Hepatocyte (in vitro differentiated cells): Measurements from ENCODE around the gene PPIF. TPM values are rescaled to one million over a fixed set of nuclear protein-coding genes. Genes with fewer than 3 reads are reported as not detected.

ENCODE experiments used
- DNase-seq: peaks from one replicate; pipeline ENCODE4 v3.0.0-alpha.2; 2016; ENCODE audit warnings: low spot score
- H2AFZ ChIP-seq: fragments of 200-600 bp; sonication (generic); 2 replicates; pipeline ENCODE4 v1.6.0; 2016; ENCODE audit warnings: antibody characterized with exemption, mild to moderate bottlenecking
- H3K27ac ChIP-seq: fragments of 200-600 bp; sonication (generic); 2 replicates; pipeline ENCODE4 v1.5.1; 2016; ENCODE audit warnings: mild to moderate bottlenecking
- H3K27me3 ChIP-seq: fragments of 200-600 bp; sonication (generic); 2 replicates; pipeline ENCODE4 v1.6.1; 2016
- H3K36me3 ChIP-seq: fragments of 200-600 bp; sonication (generic); replicated peaks from 2 replicates; pipeline ENCODE4 v1.5.1; 2016; ENCODE audit warnings: low read depth; ENCODE audit not compliant: insufficient read depth
- H3K4me1 ChIP-seq: fragments of 200-600 bp; sonication (generic); 2 replicates; pipeline ENCODE4 v1.5.1; 2016; ENCODE audit warnings: mild to moderate bottlenecking, moderate library complexity; ENCODE audit not compliant: insufficient read depth
- H3K4me2 ChIP-seq: fragments of 200-600 bp; sonication (generic); 2 replicates; pipeline ENCODE4 v1.6.0; 2016
- H3K4me3 ChIP-seq: fragments of 200-600 bp; sonication (generic); 2 replicates; pipeline ENCODE4 v1.5.1; 2016; ENCODE audit warnings: mild to moderate bottlenecking
- H3K79me2 ChIP-seq: fragments of 200-600 bp; sonication (generic); 2 replicates; pipeline ENCODE4 v1.6.0; 2017; ENCODE audit warnings: mild to moderate bottlenecking
- H3K9me2 ChIP-seq: fragments of 200-600 bp; sonication (generic); replicated peaks from 2 replicates; pipeline ENCODE4 v1.6.0; 2017; ENCODE audit warnings: mild to moderate bottlenecking; ENCODE audit not compliant: insufficient read depth
- H3K9me3 ChIP-seq: fragments of 200-600 bp; sonication (generic); 2 replicates; pipeline ENCODE4 v1.5.1; 2016; ENCODE audit warnings: low read depth, mild to moderate bottlenecking
- H4K20me1 ChIP-seq: fragments of 200-600 bp; sonication (generic); 2 replicates; pipeline ENCODE4 v1.6.0; 2016; ENCODE audit warnings: mild to moderate bottlenecking; ENCODE audit not compliant: insufficient read depth, poor library complexity, severe bottlenecking
- EZH2 ChIP-seq: fragments of 200-600 bp; sonication (generic); IDR thresholded peaks from 2 replicates; pipeline ENCODE4 v1.6.1; 2016; ENCODE audit warnings: antibody characterized with exemption, mild to moderate bottlenecking, borderline replicate concordance
- EZH2phosphoT487 ChIP-seq: fragments of 200-600 bp; sonication (generic); IDR thresholded peaks from one replicate; pipeline ENCODE4 v1.6.1; 2018; ENCODE audit warnings: antibody characterized with exemption, mild to moderate bottlenecking, low read depth, moderate library complexity; ENCODE audit not compliant: unreplicated experiment, severe bottlenecking
- WGBS: methylation state at CpG from one replicate; pipeline ENCODE4 v1.1.6; 2016; ENCODE audit warnings: low lambda C conversion rate; ENCODE audit errors: missing lambda C conversion rate; 5-methylcytosine and 5-hydroxymethylcytosine counted together
- polyA plus RNA-seq: library from polyadenylated mRNA; unstranded; fragments of >200 nt; fragmentation: Nextera tagmentation; extraction: Ambion mirVana; gene quantifications from 2 replicates; pipeline ENCODE4 v1.2.1, GENCODE V29; 2016
- total RNA-seq: library from RNA; depleted of rRNA; stranded (reverse); fragments of >200 nt; gene quantifications from 2 replicates; pipeline ENCODE4 v1.2.3, GENCODE V29; 2014
- TF ChIP-seq, protein P1 (sequence below): fragments of 200-600 bp; sonication (generic); IDR thresholded peaks from 2 replicates; pipeline ENCODE4 v1.5.1; 2016; ENCODE audit warnings: antibody characterized with exemption, mild to moderate bottlenecking; ENCODE audit not compliant: poor library complexity

PPIF gene
- total and polyA plus RNA-seq, 2 experiments from 2014 or later = 70.3 to 79.4 TPM

DNA sequence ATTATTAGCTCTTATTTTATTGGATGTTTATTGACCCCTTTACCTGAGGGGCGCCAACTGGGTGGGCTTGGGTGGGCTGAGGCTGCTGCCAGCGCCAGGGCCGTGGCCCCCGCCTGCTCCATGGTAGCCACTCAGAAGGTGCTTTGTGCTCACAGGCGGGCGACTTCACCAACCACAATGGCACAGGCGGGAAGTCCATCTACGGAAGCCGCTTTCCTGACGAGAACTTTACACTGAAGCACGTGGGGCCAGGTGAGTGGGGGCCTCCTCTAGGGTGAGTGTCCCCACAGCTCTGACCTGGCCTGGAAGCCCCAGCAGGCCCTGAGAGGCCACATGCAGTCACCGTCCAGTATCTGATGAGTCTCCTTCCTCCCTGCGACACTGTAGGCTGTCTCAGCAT is 4.1 kb downstream of the PPIF start:
- Histone ChIP-seq H3K27ac (no peak overlapping the region), H3K36me3 (no peaks in the 10 kb centered on the region), H3K9me3 (no peaks in the 10 kb centered on the region), H3K9me2 (no peaks in the 10 kb centered on the region), H3K27me3 (no peaks in the 10 kb centered on the region), H3K79me2 (peaks cover 22% of the 10 kb centered on the region), H3K4me3 (no peak overlapping the region), H3K4me2 (no peak overlapping the region), H4K20me1 (peaks cover 4% of the 10 kb centered on the region), H3K4me1 (peaks cover 17% of the 10 kb centered on the region), H2AFZ (no peak overlapping the region)
- no peak for TF ChIP-seq EZH2phosphoT487
- TF ChIP-seq, protein P1, sequence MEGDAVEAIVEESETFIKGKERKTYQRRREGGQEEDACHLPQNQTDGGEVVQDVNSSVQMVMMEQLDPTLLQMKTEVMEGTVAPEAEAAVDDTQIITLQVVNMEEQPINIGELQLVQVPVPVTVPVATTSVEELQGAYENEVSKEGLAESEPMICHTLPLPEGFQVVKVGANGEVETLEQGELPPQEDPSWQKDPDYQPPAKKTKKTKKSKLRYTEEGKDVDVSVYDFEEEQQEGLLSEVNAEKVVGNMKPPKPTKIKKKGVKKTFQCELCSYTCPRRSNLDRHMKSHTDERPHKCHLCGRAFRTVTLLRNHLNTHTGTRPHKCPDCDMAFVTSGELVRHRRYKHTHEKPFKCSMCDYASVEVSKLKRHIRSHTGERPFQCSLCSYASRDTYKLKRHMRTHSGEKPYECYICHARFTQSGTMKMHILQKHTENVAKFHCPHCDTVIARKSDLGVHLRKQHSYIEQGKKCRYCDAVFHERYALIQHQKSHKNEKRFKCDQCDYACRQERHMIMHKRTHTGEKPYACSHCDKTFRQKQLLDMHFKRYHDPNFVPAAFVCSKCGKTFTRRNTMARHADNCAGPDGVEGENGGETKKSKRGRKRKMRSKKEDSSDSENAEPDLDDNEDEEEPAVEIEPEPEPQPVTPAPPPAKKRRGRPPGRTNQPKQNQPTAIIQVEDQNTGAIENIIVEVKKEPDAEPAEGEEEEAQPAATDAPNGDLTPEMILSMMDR = no peak
- no peak for TF ChIP-seq EZH2
- WGBS = 97% methylated on average over 11 of the region's 13 CpGs
- no peak for DNase-seq

DNA sequence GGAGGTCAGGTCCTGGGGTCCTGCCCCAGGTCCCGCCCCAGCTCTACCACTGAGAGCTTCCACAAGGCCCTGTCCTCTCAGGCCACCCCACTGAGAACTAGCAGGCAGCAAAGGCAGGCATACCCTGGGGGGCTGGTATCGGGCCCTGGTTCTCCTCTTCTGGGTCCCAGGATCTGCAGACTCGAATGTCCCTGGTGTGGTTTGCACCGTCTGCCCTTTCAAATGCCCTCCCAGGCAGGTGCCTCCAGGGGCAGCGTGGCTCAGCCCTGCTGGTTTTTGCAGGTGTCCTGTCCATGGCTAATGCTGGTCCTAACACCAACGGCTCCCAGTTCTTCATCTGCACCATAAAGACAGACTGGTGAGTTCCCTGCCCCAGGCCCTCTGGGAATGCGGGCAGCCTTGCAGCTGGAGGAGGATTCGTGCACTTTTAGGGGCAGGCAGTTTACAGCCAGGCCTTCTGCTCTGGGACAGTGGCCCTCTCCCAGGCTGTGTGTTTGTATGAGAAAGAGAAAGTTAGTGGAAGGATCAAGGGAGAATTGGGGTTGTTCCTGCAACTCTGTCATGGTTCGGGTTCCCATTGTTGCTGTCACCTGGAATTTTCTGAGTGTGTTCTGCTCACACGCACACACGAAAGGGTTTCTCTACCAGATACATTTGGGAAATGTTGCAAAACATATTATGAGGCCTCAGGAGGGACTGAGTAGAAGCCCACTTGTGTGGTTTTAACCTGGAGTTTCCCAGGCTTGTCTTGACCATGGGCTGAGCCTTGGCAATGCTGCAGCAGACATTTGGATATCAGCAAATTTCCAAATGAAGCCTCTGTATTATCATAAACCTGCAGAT is 5.0 kb downstream of the PPIF start:
- Histone ChIP-seq H2AFZ (no peak overlapping the region), H4K20me1 (peaks cover 4% of the 10 kb centered on the region), H3K4me1 (peaks cover 12% of the 10 kb centered on the region), H3K9me2 (no peaks in the 10 kb centered on the region), H3K36me3 (no peaks in the 10 kb centered on the region), H3K27me3 (no peaks in the 10 kb centered on the region), H3K4me3 (no peak overlapping the region), H3K4me2 (no peak overlapping the region), H3K79me2 (peaks cover 22% of the 10 kb centered on the region), H3K9me3 (no peaks in the 10 kb centered on the region), H3K27ac (no peak overlapping the region)
- no peak for DNase-seq
- 95% methylated on average over 11 of the region's 11 CpGs for WGBS
- TF ChIP-seq EZH2 (no peak), EZH2phosphoT487 (no peak)
- TF ChIP-seq, protein P1 = no peak

DNA sequence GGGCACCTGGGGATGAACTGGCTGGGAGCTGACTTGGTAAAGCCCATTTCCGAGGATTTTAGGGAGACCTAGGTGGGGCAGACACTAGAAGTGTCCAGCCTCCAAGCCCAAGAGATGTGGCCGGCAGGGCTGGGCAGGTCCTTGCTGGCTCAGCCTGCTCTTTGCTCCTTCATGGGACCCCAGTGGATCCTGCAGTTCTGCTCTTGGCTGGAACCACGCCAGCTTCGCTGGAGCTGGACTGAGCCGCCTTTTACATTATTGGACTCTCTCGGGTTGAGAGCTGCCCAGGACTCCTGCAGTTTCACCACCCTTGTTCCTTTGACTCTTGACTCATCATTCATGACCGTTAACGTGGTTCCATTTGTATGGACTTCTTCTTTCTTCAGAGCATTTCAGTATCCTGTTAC is 5.7 kb downstream of the PPIF start:
- peaks cover 4% of the 10 kb centered on the region for H4K20me1 ChIP-seq
- TF ChIP-seq EZH2 (no peak), EZH2phosphoT487 (no peak)
- TF ChIP-seq, protein P1 = no peak

More for the DNA sequence above, 5.7 kb downstream of the PPIF start:
- H3K36me3 ChIP-seq = no peaks in the 10 kb centered on the region
- peaks cover 9% of the 10 kb centered on the region for H3K4me1 ChIP-seq
- H3K27me3 ChIP-seq = no peaks in the 10 kb centered on the region
- WGBS = 94% methylated on average over 8 of the region's 8 CpGs
- H3K4me2 ChIP-seq = no peak overlapping the region
- no peaks in the 10 kb centered on the region for H3K9me3 ChIP-seq
- no peaks in the 10 kb centered on the region for H3K9me2 ChIP-seq
- no peak overlapping the region for H2AFZ ChIP-seq
- H3K79me2 ChIP-seq = peaks cover 16% of the 10 kb centered on the region
- no peak for DNase-seq
- no peak overlapping the region for H3K4me3 ChIP-seq
- no peak overlapping the region for H3K27ac ChIP-seq
